Nephron (organoid): ENCODE data around the gene KCNQ5.

Experiments
- H3K27ac Mint-ChIP-seq, 3 experiments: 2 replicates each; pipeline ENCODE4 v1.8.0; 2020; ENCODE audit warnings: mixed read lengths in 3 of 3, mild to moderate bottlenecking in 2 of 3, moderate library complexity in 1 of 3
- H3K27me3 Mint-ChIP-seq: 2 replicates; pipeline ENCODE4 v1.8.0; 2021; ENCODE audit warnings: low read depth, mild to moderate bottlenecking, moderate library complexity, mixed read lengths
- H3K36me3 Mint-ChIP-seq: 2 replicates; pipeline ENCODE4 v1.8.0; 2020; ENCODE audit warnings: low read depth, mixed read lengths
- H3K4me1 Mint-ChIP-seq: 2 replicates; pipeline ENCODE4 v1.8.0; 2020; ENCODE audit warnings: mixed read lengths
- H3K4me3 Mint-ChIP-seq, 3 experiments: 2 replicates each; pipeline ENCODE4 v1.8.0; 2020; ENCODE audit warnings: mild to moderate bottlenecking in 3 of 3, mixed read lengths in 3 of 3, moderate library complexity in 2 of 3
- H3K9me3 Mint-ChIP-seq: 2 replicates; pipeline ENCODE4 v1.8.0; 2020; ENCODE audit warnings: mixed read lengths
- TF ChIP-seq, protein P1 (sequence below), 3 experiments: fragments of 200-600 bp; sonication (generic); IDR thresholded peaks; one replicate each; pipeline ENCODE4 v1.5.0; 2021; ENCODE audit warnings: antibody characterized with exemption in 3 of 3; ENCODE audit not compliant: unreplicated experiment in 3 of 3

Gene KCNQ5

DNA sequence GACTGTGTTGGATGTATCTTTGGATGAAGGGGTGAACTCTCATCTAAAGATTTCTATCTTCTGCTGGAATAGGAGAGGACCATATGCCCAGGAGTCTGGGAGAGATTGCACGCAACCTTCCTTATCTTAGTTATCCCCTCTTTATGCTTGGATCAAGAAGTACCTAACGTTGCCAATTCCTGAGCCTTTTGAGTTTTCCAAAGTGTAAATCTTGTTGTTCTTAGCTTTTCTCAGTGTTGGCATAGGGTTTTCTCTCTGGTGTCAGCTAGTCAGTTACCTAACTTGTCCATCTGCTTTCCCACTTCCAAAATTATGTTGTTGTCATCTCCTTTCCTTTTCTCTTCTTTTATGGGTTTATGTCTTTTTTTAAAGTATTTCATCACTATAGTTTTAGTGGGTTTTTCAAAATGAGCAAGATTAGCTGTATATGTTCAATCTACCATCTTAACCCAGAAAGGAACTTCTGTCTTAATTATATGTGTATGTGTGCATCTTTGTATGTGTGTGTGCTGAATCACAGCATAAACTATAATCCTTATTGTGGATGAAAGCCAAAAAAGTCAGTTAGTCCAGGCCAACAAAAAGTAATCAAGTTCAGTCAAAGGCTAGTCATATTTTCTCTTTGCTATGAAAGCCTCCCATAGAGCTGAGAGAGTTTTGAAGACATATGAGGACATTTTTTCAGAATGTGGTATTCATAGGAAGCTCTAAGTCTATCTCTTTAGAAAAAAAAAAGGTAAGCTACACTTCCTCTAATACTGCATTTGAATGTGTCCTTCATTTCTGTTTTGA lies 531.3 kb downstream of the KCNQ5 start:
- Mint-ChIP-seq H3K27ac (no peak overlapping the region), H3K4me3 (no peak overlapping the region), H3K4me1 (no peaks in the 10 kb centered on the region), H3K9me3 (no peaks in the 10 kb centered on the region), H3K36me3 (no peaks in the 10 kb centered on the region), H3K27me3 (no peaks in the 10 kb centered on the region)
- TF ChIP-seq, protein P1, sequence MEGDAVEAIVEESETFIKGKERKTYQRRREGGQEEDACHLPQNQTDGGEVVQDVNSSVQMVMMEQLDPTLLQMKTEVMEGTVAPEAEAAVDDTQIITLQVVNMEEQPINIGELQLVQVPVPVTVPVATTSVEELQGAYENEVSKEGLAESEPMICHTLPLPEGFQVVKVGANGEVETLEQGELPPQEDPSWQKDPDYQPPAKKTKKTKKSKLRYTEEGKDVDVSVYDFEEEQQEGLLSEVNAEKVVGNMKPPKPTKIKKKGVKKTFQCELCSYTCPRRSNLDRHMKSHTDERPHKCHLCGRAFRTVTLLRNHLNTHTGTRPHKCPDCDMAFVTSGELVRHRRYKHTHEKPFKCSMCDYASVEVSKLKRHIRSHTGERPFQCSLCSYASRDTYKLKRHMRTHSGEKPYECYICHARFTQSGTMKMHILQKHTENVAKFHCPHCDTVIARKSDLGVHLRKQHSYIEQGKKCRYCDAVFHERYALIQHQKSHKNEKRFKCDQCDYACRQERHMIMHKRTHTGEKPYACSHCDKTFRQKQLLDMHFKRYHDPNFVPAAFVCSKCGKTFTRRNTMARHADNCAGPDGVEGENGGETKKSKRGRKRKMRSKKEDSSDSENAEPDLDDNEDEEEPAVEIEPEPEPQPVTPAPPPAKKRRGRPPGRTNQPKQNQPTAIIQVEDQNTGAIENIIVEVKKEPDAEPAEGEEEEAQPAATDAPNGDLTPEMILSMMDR (IDR thresholded peaks at IDR 0.05; ENCODE audit: unreplicated experiment in 3 of 3), result no peak

DNA sequence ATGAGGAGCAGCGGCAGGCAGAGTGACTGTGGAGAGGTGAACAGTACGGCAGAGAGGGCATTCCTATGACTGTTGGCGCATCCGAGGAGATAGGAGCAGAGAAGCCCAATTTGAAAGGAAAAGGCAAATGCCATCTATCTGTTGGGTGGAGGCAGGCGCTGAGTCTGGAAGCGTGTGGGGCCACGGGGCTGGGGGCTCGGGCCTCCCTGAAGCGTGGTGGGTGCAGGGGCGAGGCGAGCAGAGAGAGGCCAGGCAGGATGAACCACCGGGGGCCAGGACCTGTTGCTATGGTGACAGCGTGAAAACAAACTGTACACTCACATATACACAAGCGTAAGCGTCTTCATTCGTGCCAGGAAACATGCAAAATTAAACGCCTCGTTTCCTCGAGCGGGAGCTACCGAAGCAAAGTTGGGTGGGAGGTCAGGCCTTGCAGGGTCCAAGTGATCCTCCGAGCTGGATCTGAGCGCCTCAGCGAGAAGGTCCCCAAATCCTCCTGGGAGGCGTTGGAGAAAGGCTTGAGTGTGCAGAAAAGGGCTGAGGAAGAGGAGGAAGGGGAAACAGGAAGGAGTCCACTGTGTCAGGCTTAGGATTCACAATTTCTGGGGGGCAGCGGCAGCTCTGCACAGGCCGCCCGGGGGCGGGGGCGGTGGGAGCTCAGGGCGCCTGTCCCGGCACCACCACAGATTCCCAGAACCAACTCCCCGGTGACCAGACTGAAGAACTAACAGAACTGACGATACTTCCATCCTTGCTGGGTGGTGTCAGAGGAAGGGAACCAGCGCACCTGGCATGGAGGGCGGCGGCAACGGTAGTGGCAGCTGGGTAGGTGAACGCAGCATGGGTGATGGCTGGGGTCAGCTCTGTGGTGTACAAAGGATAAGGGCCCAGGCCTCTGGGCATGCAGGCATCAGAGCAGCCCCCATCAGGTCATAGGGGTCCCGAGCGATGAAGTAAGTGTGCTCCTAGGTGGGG lies 535.2 kb downstream of the KCNQ5 start:
- Mint-ChIP-seq H3K27me3 (no peaks in the 10 kb centered on the region), H3K4me1 (no peaks in the 10 kb centered on the region), H3K4me3 (no peak overlapping the region), H3K36me3 (no peaks in the 10 kb centered on the region), H3K27ac (no peak overlapping the region), H3K9me3 (no peaks in the 10 kb centered on the region)
- TF ChIP-seq, protein P1 (IDR thresholded peaks at IDR 0.05; ENCODE audit: unreplicated experiment in 3 of 3), result no peak

DNA sequence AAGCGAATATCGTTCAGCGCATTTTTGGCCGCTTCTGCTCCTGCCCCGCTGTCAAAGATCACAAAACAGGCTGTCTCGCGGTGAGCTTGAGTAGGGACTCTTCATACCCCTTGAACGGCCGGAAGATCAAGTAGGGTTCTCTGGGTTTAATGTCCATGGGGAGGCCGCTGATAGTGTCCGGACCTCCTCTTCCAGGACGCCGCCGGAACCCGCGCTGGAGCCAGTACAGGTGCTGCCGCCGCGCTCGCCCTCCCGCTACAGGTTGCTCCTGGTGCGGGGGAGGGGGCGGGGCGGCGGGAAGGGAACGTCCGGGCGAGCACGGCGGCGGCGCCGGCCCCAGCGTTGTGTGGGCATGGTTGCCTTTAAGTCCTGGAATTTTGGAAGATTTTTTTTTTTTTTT lies 536.0 kb downstream of the KCNQ5 start:
- TF ChIP-seq, protein P1 (IDR thresholded peaks at IDR 0.05; ENCODE audit: unreplicated experiment in 3 of 3), result no peak
- H3K4me3 Mint-ChIP-seq, result no peak overlapping the region
- H3K27me3 Mint-ChIP-seq, result no peaks in the 10 kb centered on the region
- no peaks in the 10 kb centered on the region for H3K4me1 Mint-ChIP-seq
- no peaks in the 10 kb centered on the region for H3K9me3 Mint-ChIP-seq
- H3K27ac Mint-ChIP-seq, result no peak overlapping the region
- no peaks in the 10 kb centered on the region for H3K36me3 Mint-ChIP-seq

DNA sequence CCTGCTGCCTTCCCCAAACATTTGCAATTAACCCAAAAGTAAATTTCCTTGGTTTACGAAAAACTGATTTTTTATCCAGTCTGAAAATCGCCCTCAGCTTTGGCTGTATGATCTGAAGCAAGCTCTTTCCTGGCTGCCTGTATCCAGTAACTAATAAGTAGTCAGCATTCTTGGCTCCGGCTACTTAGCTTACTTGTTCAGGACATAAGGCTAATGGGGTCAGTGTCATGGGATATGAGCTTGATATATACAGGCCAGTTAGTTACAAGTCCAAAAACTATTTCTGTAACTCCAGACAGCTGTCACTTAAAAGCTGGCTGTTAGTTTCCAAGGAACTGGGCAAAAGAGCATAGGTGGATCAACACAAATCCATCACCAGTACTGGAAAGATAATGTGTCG lies 547.2 kb downstream of the KCNQ5 start:
- H3K9me3 Mint-ChIP-seq, result no peaks in the 10 kb centered on the region
- H3K36me3 Mint-ChIP-seq, result no peaks in the 10 kb centered on the region
- TF ChIP-seq, protein P1 (IDR thresholded peaks at IDR 0.05; ENCODE audit: unreplicated experiment in 3 of 3), result no peak
- no peaks in the 10 kb centered on the region for H3K27me3 Mint-ChIP-seq
- no peak overlapping the region for H3K27ac Mint-ChIP-seq
- no peaks in the 10 kb centered on the region for H3K4me1 Mint-ChIP-seq
- H3K4me3 Mint-ChIP-seq, result no peak overlapping the region

DNA sequence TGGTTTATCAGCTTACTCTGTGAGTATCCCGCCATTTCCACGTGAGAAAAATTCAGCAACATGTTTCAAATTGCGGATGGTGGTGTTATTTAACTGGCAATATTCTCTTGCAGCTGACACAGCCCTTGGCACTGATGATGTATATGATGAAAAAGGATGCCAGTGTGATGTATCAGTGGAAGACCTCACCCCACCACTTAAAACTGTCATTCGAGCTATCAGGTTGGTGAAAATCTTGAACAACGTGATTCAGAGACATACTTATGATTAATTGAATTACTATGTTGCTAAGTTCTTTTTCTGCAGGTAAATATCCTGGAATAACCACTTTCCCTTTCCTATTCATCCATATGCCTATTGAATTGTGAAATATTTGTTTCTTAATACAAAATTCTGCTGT lies 547.8 kb downstream of the KCNQ5 start:
- Mint-ChIP-seq H3K9me3 (no peaks in the 10 kb centered on the region), H3K4me3 (no peak overlapping the region), H3K4me1 (no peaks in the 10 kb centered on the region), H3K27ac (no peak overlapping the region), H3K27me3 (no peaks in the 10 kb centered on the region), H3K36me3 (no peaks in the 10 kb centered on the region)
- TF ChIP-seq, protein P1 (IDR thresholded peaks at IDR 0.05; ENCODE audit: unreplicated experiment in 3 of 3), result no peak
